Activated T-helper 2 cell treated with anti-CD3 and anti-CD28 coated beads, Interferon-gamma antibody, Interleukin-2, Interleukin-4, amounts not matched to agents 10 μg/mL and 5 μg/mL and 100 μg/mL, durations not matched to agents 14 hours and 24 hours and 36 hours (primary cell): ENCODE measurements around the gene CDH16. TPM values are rescaled to one million over a fixed set of nuclear protein-coding genes. Genes with fewer than 3 reads are reported as not detected.

Experiments
- DNase-seq: peaks from one replicate; pipeline ENCODE4 v3.0.0; 2021; ENCODE audit warnings: low spot score
- H3K27ac Mint-ChIP-seq: one replicate; pipeline ENCODE4 v1.8.0; 2021; ENCODE audit warnings: mixed read lengths
- H3K27me3 Mint-ChIP-seq: one replicate; pipeline ENCODE4 v1.8.0; 2021; ENCODE audit warnings: low read depth, mixed read lengths
- H3K36me3 Mint-ChIP-seq: one replicate; pipeline ENCODE4 v1.8.0; 2021; ENCODE audit warnings: low read depth, mixed read lengths
- H3K4me1 Mint-ChIP-seq: one replicate; pipeline ENCODE4 v1.8.0; 2021; ENCODE audit warnings: low read depth, mixed read lengths
- H3K4me3 Mint-ChIP-seq: one replicate; pipeline ENCODE4 v1.8.0; 2021; ENCODE audit warnings: low read depth, mild to moderate bottlenecking, moderate library complexity, mixed read lengths
- H3K9me3 Mint-ChIP-seq: one replicate; pipeline ENCODE4 v1.8.0; 2021; ENCODE audit warnings: mixed read lengths
- intact Hi-C: fragments of 100-400 bp; cut with micrococcal nuclease; formaldehyde crosslinking; loops from one replicate; pipeline ENCODE4 v1.15.1; 2023
- total RNA-seq: library from RNA; stranded (reverse); gene quantifications from 2 replicates; pipeline ENCODE4 v1.2.3, GENCODE V29; 2022

The CDH16 gene
- total RNA-seq, 1 donor from 2014 or later: not detected

- intact Hi-C loops: no loop called here
- Mint-ChIP-seq H3K27me3 (no peaks in the 10 kb centered on the region), H3K36me3 (no peaks in the 10 kb centered on the region), H3K4me1 (peaks cover 3% of the 10 kb centered on the region), H3K27ac (no peak overlapping the region), H3K9me3 (no peaks in the 10 kb centered on the region), H3K4me3 (no peak overlapping the region)
- no peak for DNase-seq
Observed at GRCh38 chr16:66911112-66911511, 7.6 kb downstream of the CDH16 start.

GRCh38 chr16:66910175-66910940 is 8.3 kb downstream of the CDH16 start:
- no peak overlapping the region for H3K27ac Mint-ChIP-seq
- H3K27me3 Mint-ChIP-seq: no peaks in the 10 kb centered on the region
- intact Hi-C loops: no loop called here
- no peak for DNase-seq
- no peaks in the 10 kb centered on the region for H3K36me3 Mint-ChIP-seq
- peaks cover 7% of the 10 kb centered on the region for H3K4me1 Mint-ChIP-seq
- H3K9me3 Mint-ChIP-seq: no peaks in the 10 kb centered on the region
- H3K4me3 Mint-ChIP-seq: no peak overlapping the region

- intact Hi-C loops: loop anchor here (10.0 kb wide), 1 partner anchor 56 kb away; the partner anchor contains the start of gene CES3
- H3K4me1 Mint-ChIP-seq: peaks cover 7% of the 10 kb centered on the region
- DNase-seq: no peak
- no peaks in the 10 kb centered on the region for H3K36me3 Mint-ChIP-seq
- H3K4me3 Mint-ChIP-seq: no peak overlapping the region
- no peaks in the 10 kb centered on the region for H3K27me3 Mint-ChIP-seq
- H3K9me3 Mint-ChIP-seq: no peaks in the 10 kb centered on the region
- H3K27ac Mint-ChIP-seq: no peak overlapping the region
Observed at GRCh38 chr16:66908762-66909559, 9.7 kb downstream of the CDH16 start.

- Mint-ChIP-seq H3K36me3 (no peaks in the 10 kb centered on the region), H3K27me3 (no peaks in the 10 kb centered on the region), H3K4me3 (no peak overlapping the region), H3K4me1 (peaks cover 7% of the 10 kb centered on the region), H3K27ac (no peak overlapping the region), H3K9me3 (no peaks in the 10 kb centered on the region)
- no peak for DNase-seq
- intact Hi-C loops: loop anchor here (10.0 kb wide), 1 partner anchor 57 kb away; the partner anchor contains the start of gene CES3
Observed at GRCh38 chr16:66908116-66908515, 10.6 kb downstream of the CDH16 start.

- Mint-ChIP-seq H3K27ac (no peak overlapping the region), H3K9me3 (no peaks in the 10 kb centered on the region), H3K27me3 (no peaks in the 10 kb centered on the region), H3K4me3 (no peak overlapping the region), H3K36me3 (no peaks in the 10 kb centered on the region), H3K4me1 (peaks cover 7% of the 10 kb centered on the region)
- no peak for DNase-seq
- intact Hi-C loops: loop anchor here (10.0 kb wide), 1 partner anchor 58 kb away; the partner anchor contains the start of gene CES3
Observed at GRCh38 chr16:66906916-66907836, 11.5 kb downstream of the CDH16 start.

- Mint-ChIP-seq H3K4me1 (peaks cover 6% of the 10 kb centered on the region), H3K4me3 (no peak overlapping the region), H3K27ac (no peak overlapping the region), H3K36me3 (no peaks in the 10 kb centered on the region), H3K9me3 (no peaks in the 10 kb centered on the region), H3K27me3 (no peaks in the 10 kb centered on the region)
- DNase-seq: peak; percentile 46
- intact Hi-C loops: loop anchor here (10.0 kb wide), 1 partner anchor 59 kb away; the partner anchor contains the start of gene CES3
Observed at GRCh38 chr16:66905633-66906539, 12.8 kb downstream of the CDH16 start.

GRCh38 chr16:66904846-66905632 is 13.6 kb downstream of the CDH16 start:
- H3K27me3 Mint-ChIP-seq: no peaks in the 10 kb centered on the region
- DNase-seq: no peak
- H3K36me3 Mint-ChIP-seq: no peaks in the 10 kb centered on the region
- H3K27ac Mint-ChIP-seq: no peak overlapping the region
- H3K4me1 Mint-ChIP-seq: peaks cover 6% of the 10 kb centered on the region
- no peaks in the 10 kb centered on the region for H3K9me3 Mint-ChIP-seq
- intact Hi-C loops: loop anchor here (10.0 kb wide), 1 partner anchor 60 kb away; the partner anchor contains the start of gene CES3
- H3K4me3 Mint-ChIP-seq: no peak overlapping the region

- DNase-seq: no peak
- H3K36me3 Mint-ChIP-seq: no peaks in the 10 kb centered on the region
- H3K27me3 Mint-ChIP-seq: no peaks in the 10 kb centered on the region
- no peak overlapping the region for H3K4me3 Mint-ChIP-seq
- intact Hi-C loops: loop anchor here (10.0 kb wide), 1 partner anchor 60 kb away; the partner anchor contains the start of gene CES3
- H3K27ac Mint-ChIP-seq: no peak overlapping the region
- peaks cover 6% of the 10 kb centered on the region for H3K4me1 Mint-ChIP-seq
- H3K9me3 Mint-ChIP-seq: no peaks in the 10 kb centered on the region
Observed at GRCh38 chr16:66904428-66904845, 14.2 kb downstream of the CDH16 start.

- no peaks in the 10 kb centered on the region for H3K9me3 Mint-ChIP-seq
Observed at GRCh38 chr16:66903544-66904427, 14.9 kb downstream of the CDH16 start.

More at GRCh38 chr16:66903544-66904427, 14.9 kb downstream of the CDH16 start:
- H3K27ac Mint-ChIP-seq: no peak overlapping the region
- no peak for DNase-seq
- H3K27me3 Mint-ChIP-seq: no peaks in the 10 kb centered on the region
- H3K4me3 Mint-ChIP-seq: no peak overlapping the region
- intact Hi-C loops: loop anchor here (10.0 kb wide), 1 partner anchor 61 kb away; the partner anchor contains the start of gene CES3
- H3K36me3 Mint-ChIP-seq: no peaks in the 10 kb centered on the region
- peaks cover 6% of the 10 kb centered on the region for H3K4me1 Mint-ChIP-seq
